Stimulated activated CD8-positive, alpha-beta memory T cell treated with anti-CD3 and anti-CD28 coated beads, Interleukin-7, amount 100 ng/mL, for 48 hours (primary cell): ENCODE results near the gene MRPL9.

Source experiments
- DNase-seq, 2 donors: peaks; one replicate each; pipeline ENCODE4 v3.0.0-alpha.2; 2020; ENCODE audit warnings: low read depth in 1 of 2; ENCODE audit errors: extremely low read depth in 1 of 2

MRPL9 gene

GRCh38 chr1:151713874-151714273 lies 49.4 kb downstream of the MRPL9 start:
- DNase-seq, result no peak

- DNase-seq, result no peak
Measured at GRCh38 chr1:151713044-151713443, 50.3 kb downstream of the MRPL9 start.

GRCh38 chr1:151711951-151712350 lies 51.3 kb downstream of the MRPL9 start:
- DNase-seq, result no peak

- no peak for DNase-seq
Measured at GRCh38 chr1:151711044-151711800, 52.1 kb downstream of the MRPL9 start.

GRCh38 chr1:151710187-151710840 lies 53.0 kb downstream of the MRPL9 start:
- DNase-seq, result no peak
